DMS114 treated with DMSO at 0.1 percent for 48 hours (cell line): ENCODE measurements around the gene PLD1.
"Not testable (repeated sequence)": the region's sequence is repeated elsewhere in the genome, so short reads cannot be mapped to it uniquely, and the experiment has no call there.

Experiments
- DNase-seq: peaks from one replicate; lab custom pipeline; 2025; ENCODE audit not compliant: unreplicated experiment; lab: John Stamatoyannopoulos, UW

Gene PLD1

GRCh38 chr3:171574556-171575240, 235.6 kb downstream of the PLD1 start:
- DNase-seq, result no peak

GRCh38 chr3:171569571-171570132, 240.6 kb downstream of the PLD1 start:
- no peak for DNase-seq

GRCh38 chr3:171568766-171569165, 241.5 kb downstream of the PLD1 start:
- no peak for DNase-seq

- DNase-seq, result peak; percentile 2
Measured at GRCh38 chr3:171566803-171567422, 243.4 kb downstream of the PLD1 start.

- no peak for DNase-seq
Measured at GRCh38 chr3:171565481-171566058, 244.7 kb downstream of the PLD1 start.

- no peak for DNase-seq
Measured at GRCh38 chr3:171564748-171565480, 245.4 kb downstream of the PLD1 start.

- DNase-seq, result no peak
Measured at GRCh38 chr3:171563298-171563697, 247.0 kb downstream of the PLD1 start.

- DNase-seq, result not testable (repeated sequence)
Measured at GRCh38 chr3:171562459-171562858, 247.8 kb downstream of the PLD1 start.

- no peak for DNase-seq
Measured at GRCh38 chr3:171561596-171562323, 248.5 kb downstream of the PLD1 start.

GRCh38 chr3:171559586-171559985, 250.7 kb downstream of the PLD1 start:
- DNase-seq, result no peak

GRCh38 chr3:171558188-171558696, 252.0 kb downstream of the PLD1 start:
- no peak for DNase-seq

- no peak for DNase-seq
Measured at GRCh38 chr3:171557173-171557572, 253.1 kb downstream of the PLD1 start.

- DNase-seq, result no peak
Measured at GRCh38 chr3:171556574-171557145, 253.6 kb downstream of the PLD1 start.

GRCh38 chr3:171556148-171556547, 254.1 kb downstream of the PLD1 start:
- no peak for DNase-seq

- no peak for DNase-seq
Measured at GRCh38 chr3:171553086-171553485, 257.2 kb downstream of the PLD1 start.

GRCh38 chr3:171552531-171552930, 257.8 kb downstream of the PLD1 start:
- no peak for DNase-seq

GRCh38 chr3:171551296-171551695, 259.0 kb downstream of the PLD1 start:
- no peak for DNase-seq
